GM12865 (cell line): ENCODE results near the gene RFX7.

Experiments used
- DNase-seq: peaks from one replicate; pipeline ENCODE4 v3.0.0; 2010; ENCODE audit warnings: low read depth
- H3K4me3 ChIP-seq: 2 replicates; pipeline ENCODE4 v1.5.1; 2011; ENCODE audit warnings: mild to moderate bottlenecking, low read depth, low read length, control low read depth
- TF ChIP-seq, protein P1 (sequence below): IDR thresholded peaks from 2 replicates; pipeline ENCODE4 v1.5.1; 2011; ENCODE audit warnings: low read length, control low read depth, low read depth, inconsistent platforms; ENCODE audit not compliant: insufficient read depth; ENCODE audit errors: missing control alignments

Gene RFX7

DNA sequence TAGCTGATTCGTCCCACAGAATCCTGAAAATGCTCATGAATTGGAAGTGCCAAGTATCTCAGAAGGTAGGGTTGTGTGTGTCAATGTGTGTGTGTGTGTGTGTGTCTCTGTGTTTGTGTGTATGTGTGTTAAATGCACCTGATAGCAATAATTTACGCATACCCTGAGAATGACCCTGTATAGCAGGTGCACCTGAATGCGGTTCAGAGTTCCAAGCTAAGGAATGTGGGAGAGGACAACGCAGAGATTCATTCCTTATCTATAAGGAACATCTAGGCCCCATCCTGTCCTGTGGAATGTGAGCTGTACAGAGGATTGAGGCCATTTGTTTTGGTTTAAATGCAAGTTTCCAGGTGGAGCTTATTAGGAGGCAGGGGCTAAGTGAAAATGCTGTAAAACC, 201.2 kb downstream of the RFX7 start:
- no peak for DNase-seq
- TF ChIP-seq, protein P1, sequence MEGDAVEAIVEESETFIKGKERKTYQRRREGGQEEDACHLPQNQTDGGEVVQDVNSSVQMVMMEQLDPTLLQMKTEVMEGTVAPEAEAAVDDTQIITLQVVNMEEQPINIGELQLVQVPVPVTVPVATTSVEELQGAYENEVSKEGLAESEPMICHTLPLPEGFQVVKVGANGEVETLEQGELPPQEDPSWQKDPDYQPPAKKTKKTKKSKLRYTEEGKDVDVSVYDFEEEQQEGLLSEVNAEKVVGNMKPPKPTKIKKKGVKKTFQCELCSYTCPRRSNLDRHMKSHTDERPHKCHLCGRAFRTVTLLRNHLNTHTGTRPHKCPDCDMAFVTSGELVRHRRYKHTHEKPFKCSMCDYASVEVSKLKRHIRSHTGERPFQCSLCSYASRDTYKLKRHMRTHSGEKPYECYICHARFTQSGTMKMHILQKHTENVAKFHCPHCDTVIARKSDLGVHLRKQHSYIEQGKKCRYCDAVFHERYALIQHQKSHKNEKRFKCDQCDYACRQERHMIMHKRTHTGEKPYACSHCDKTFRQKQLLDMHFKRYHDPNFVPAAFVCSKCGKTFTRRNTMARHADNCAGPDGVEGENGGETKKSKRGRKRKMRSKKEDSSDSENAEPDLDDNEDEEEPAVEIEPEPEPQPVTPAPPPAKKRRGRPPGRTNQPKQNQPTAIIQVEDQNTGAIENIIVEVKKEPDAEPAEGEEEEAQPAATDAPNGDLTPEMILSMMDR = no peak
- H3K4me3 ChIP-seq = no peak overlapping the region

DNA sequence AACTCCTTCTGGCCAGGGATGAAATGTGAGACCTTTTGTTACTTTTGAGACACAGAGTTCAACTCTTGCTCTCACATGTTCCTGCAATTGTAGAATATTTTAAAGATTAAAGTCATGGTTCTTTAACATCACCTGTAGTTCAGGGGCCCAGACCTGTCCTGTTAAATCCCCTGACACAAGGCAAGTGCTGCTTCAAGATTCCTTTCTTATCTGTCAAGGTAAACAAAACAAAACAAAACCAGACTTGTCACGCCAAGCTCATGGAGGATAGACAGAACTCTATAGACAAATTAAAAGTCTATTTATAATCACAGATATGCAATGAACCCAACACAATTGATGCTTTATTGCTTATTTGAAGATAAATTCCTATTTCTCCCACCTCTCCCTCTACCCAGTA, 201.6 kb downstream of the RFX7 start:
- no peak for DNase-seq
- no peak overlapping the region for H3K4me3 ChIP-seq
- TF ChIP-seq, protein P1 = no peak

DNA sequence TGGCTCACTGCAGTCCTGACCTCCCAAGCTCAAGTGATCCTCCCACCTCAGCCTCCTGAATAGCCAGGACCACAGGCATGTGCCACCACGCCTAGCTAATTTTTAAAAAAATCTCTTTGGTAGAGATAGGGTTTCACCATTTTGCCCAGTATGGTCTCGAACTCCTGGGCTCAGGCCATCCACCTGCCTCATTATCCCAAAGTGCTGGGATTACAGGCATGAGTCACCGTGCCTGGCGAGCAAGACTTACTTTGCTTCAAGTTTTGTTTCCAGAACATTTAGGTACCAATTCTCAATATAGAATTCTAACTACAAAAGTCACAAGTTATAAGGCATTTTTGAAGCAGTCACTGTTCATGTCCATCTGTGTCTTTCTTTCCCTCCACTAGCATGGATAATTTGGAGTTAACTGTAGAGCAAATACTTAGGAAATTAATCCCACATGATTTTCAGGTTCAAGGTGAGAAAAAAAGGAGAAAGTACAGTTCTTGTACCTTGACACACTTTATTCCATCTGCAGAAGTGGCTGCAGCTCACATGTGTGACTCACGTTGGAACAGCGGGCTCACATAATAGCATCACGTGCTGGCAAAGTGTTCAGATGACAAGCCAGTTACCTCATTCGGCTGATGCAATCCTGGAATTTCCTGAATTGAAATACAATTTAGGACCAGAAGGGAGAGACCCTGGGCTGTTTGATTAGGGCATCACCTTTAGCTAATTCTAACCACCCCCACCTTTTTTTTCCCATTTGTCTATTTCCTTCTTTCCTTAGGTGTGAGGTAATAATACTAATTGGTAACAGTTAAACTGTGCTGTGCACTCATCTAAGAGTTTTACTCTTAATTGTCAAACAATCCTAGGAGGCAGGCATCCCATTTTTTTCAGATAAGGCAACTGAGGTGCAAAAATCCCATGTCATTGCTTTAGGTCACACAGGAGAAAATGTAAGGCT, 203.3 kb downstream of the RFX7 start:
- no peak overlapping the region for H3K4me3 ChIP-seq
- DNase-seq = no peak
- TF ChIP-seq, protein P1 = no peak

DNA sequence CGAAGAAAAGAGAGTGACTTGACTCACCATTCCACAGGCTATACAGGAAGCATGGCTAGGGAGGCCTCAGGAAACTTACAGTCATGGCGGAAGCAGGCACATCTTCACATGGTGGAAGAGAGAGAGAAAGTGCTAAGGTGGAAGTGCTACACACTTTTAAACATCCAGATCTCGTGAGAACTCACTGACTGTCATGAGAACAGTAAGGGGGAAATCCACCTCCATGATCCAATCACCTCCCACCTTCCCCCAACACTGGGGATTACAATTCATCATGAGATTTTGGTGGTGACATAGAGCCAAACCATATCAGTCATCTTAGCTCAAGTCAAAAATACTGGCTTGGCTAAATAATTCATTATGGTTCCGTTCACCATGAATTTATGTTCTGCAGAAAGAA, 205.0 kb downstream of the RFX7 start:
- no peak overlapping the region for H3K4me3 ChIP-seq
- DNase-seq = no peak
- TF ChIP-seq, protein P1 = no peak

DNA sequence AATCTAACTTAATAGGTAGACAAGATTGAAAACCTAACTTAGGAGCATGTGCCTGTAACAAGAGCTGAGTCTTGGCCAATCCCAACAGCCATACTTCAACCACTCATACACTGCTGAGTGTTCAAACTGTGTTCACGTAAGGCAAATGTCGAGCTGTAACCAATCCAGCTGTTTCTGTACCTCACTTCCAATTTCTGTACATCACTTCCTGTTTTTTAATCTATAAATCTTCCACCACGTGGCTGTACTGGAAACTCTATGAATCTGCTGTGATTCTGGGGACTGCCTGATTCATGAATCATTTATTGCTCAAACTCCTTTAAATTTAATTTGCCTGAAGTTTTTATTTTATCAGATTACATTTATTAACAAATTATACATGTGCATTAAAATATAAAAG, 205.7 kb downstream of the RFX7 start:
- TF ChIP-seq, protein P1 = no peak
- no peak for DNase-seq
- no peak overlapping the region for H3K4me3 ChIP-seq
